Left lung (tissue), 10 donors: Measurements from ENCODE around the gene ZNF772. TPM values are rescaled to one million over a fixed set of nuclear protein-coding genes. Genes with fewer than 3 reads are reported as not detected.
"Not testable (repeated sequence)": the region's sequence is repeated elsewhere in the genome, so short reads cannot be mapped to it uniquely, and the experiment has no call there.

Source experiments
- ATAC-seq: fragments of 200-7000 bp; cut with Tn5 transposase; one replicate; pipeline ENCODE4 v1.9.1; 2020; ENCODE audit warnings: moderate library complexity
- DNase-seq, 4 donors: peaks; one replicate each; pipeline ENCODE4 v3.0.0-alpha.2; 2013 to 2020
- H3K27ac ChIP-seq, 2 donors: fragments of 200-600 bp; sonication (generic) in 1 of 2; one replicate each; pipeline versions ENCODE4 v1.5.0 to v1.8.0; 2020 to 2021
- H3K27me3 ChIP-seq, 2 donors: fragments of 200-600 bp; sonication (generic) in 1 of 2; one replicate each; pipeline versions ENCODE4 v1.5.0 to v1.8.0; 2020 to 2021
- H3K36me3 ChIP-seq, 2 donors: fragments of 200-600 bp; sonication (generic) in 1 of 2; one replicate each; pipeline versions ENCODE4 v1.5.0 to v1.8.0; 2020 to 2021
- H3K4me1 ChIP-seq, 2 donors: fragments of 200-600 bp; one replicate each; pipeline ENCODE4 v1.8.0; 2021
- H3K4me3 ChIP-seq, 2 donors: fragments of 200-600 bp; sonication (generic) in 1 of 2; one replicate each; pipeline versions ENCODE4 v1.5.0 to v1.8.0; 2020 to 2021; ENCODE audit warnings: mild to moderate bottlenecking in 1 of 2
- H3K9me3 ChIP-seq, 2 donors: fragments of 200-600 bp; sonication (generic) in 1 of 2; one replicate each; pipeline versions ENCODE4 v1.5.0 to v1.8.0; 2020 to 2021
- CTCF ChIP-seq, 2 donors: fragments of 200-600 bp; sonication (generic) in 1 of 2; IDR thresholded peaks; one replicate each; pipeline versions ENCODE4 v1.5.0 to v1.8.0; 2021; ENCODE audit warnings: antibody characterized with exemption in 2 of 2
- intact Hi-C, 2 donors: fragments of 100-400 bp; cut with DNase I; formaldehyde crosslinking; loops; one replicate each; pipeline versions ENCODE4 v1.11.2 to v1.14.2; 2022
- polyA plus RNA-seq, 6 donors: library from polyadenylated mRNA; unstranded; fragments of 120-200 nt; gene quantifications; one replicate each; pipeline ENCODE4 v1.2.1, GENCODE V29; 2013; ENCODE audit not compliant: insufficient read length in 6 of 6
- total RNA-seq, 2 donors: library from RNA; stranded (reverse); fragmentation: NEBNext Ultra II Directional; extraction: Animal tissue kit (Norgen Biotek cat#: 25700); gene quantifications; one replicate each; pipeline ENCODE4 v1.2.1, GENCODE V29; 2021
- donor health status: DM: no; HTN: yes; CAD: no.
- donor health status: DM: no; HTN: no; CAD: no.

Gene ZNF772
- total and polyA plus RNA-seq, 8 donors = 9.2 to 19.8 (median 17.0) TPM

GRCh38 chr19:57511484-57511883 lies 34.1 kb upstream of the ZNF772 start:
- TF ChIP-seq CTCF (IDR thresholded peaks at IDR 0.05) = no peak
- ATAC-seq (no peak), DNase-seq (no peak)
- H3K36me3 ChIP-seq = peaks cover 0 to 66% of the 10 kb centered on the region in 2 donors
- intact Hi-C loops = no loop called here
- no peak overlapping the region for H3K27ac ChIP-seq
- peaks cover 0 to 100% of the 10 kb centered on the region in 2 donors for H3K9me3 ChIP-seq
- H3K4me1 ChIP-seq = no peaks in the 10 kb centered on the region
- H3K4me3 ChIP-seq = no peak overlapping the region
- no peaks in the 10 kb centered on the region for H3K27me3 ChIP-seq

DNA sequence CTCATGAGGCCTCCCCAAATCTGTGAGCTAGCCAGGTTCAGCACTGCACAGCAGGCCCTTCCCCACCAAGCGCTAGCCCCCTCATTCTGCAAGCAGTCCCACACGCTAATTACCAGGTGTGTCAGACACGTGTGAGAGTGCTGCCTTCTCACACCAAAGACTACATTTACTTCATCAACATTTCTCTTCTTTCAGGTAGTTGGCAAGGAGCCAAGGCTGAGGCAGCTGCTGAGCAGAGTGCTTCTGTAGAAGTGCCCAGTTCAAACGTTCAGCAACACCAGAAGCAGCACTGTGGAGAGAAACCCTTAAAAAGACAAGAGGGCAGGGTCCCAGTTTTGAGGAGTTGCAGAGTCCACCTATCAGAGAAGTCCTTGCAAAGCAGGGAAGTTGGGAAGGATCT lies 28.8 kb upstream of the ZNF772 start:
- no peak for TF ChIP-seq CTCF (IDR thresholded peaks at IDR 0.05)
- DNase-seq = no peak
- no peak overlapping the region for H3K27ac ChIP-seq
- peaks cover 0 to 66% of the 10 kb centered on the region in 2 donors for H3K36me3 ChIP-seq
- H3K9me3 ChIP-seq = peaks cover 0 to 91% of the 10 kb centered on the region in 2 donors
- H3K4me3 ChIP-seq = no peak overlapping the region
- no peaks in the 10 kb centered on the region for H3K27me3 ChIP-seq
- ATAC-seq = no peak
- intact Hi-C loops = no loop called here
- peaks cover 0 to under 1% of the 10 kb centered on the region in 2 donors for H3K4me1 ChIP-seq

GRCh38 chr19:57500400-57500799 lies 23.0 kb upstream of the ZNF772 start:
- intact Hi-C loops, H3K27ac ChIP-seq, H3K27me3 ChIP-seq, H3K4me1 ChIP-seq: not testable (repeated sequence)
- Histone ChIP-seq H3K4me3 (peak overlapping the region; percentile 7 to 67), H3K9me3 (peaks cover 0 to 47% of the 10 kb centered on the region in 2 donors), H3K36me3 (peaks cover 0 to 20% of the 10 kb centered on the region in 2 donors)
- DNase-seq = peak in 2 of 4 donors; percentile 23 to 35
- peak; percentile 37 for ATAC-seq

DNA sequence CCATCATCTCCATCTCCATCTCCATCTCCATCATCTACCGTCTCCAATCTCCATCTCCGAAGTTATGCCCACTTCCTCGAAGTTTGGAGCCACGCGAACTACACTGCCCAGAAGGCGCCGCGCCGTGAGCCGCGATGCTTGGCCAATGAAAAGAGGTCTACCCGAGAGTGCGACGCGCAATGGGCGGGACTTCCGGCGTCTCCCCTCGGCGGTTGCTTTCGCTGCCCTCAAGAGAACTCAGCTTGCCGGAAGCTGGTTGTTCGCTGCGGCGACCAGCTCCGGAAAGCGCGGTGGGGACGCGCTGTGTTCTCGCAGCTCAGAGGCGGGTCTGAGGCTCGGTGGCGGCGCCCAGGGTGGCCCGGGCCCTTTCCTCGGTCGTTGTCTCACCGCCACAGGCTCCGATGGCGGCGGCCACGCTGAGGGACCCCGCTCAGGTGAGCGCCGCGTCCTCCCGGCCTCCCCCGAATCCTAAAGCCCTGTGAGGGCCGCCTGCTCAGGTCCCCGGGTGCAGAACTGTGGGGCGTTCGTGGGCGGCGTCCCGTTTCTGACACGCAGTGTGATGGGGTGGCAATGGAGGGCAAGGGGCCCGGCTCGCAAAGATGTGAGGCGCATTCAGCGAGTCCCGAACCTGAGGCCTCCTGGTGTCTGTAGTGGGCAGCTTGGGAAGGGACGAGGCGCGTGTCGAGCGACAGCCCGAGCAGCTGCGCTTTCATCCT lies 22.5 kb upstream of the ZNF772 start, which contains the start of gene ZNF773:
Gene ZNF773 (plus strand): TSS at position 259 of the 716 bp plus-strand sequence. CDS start 143 bp downstream, at position 402.
- H3K4me1 ChIP-seq, intact Hi-C loops, H3K27me3 ChIP-seq: not testable (repeated sequence)
- Histone ChIP-seq H3K4me3 (peak within 1 kb of the TSS; percentile 67 to 76), H3K9me3 (peaks cover 0 to 50% of the 10 kb centered on the region in 2 donors), H3K36me3 (peaks cover 0 to 18% of the 10 kb centered on the region in 2 donors), H3K27ac (peak within 1 kb of the TSS; percentile 79 to 86)
- ATAC-seq (peak; percentile 100), DNase-seq (peak; percentile 93 to 97 (median 94))

DNA sequence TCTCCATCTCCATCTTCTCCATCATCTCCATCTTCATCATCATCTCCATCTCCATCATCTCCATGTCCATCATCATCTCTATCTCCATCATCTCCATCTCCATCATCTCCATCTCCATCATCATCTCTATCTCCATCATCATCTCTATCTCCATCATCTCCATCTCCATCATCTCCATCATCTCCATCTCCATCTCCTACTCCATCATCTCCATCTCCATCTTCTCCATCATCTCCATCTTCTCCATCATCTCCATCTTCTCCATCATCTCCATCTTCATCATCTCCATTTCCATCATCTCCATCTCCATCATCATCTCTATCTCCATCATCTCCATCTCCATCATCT lies 21.9 kb upstream of the ZNF772 start:
- Histone ChIP-seq H3K9me3 (peaks cover 0 to 51% of the 10 kb centered on the region in 2 donors), H3K36me3 (peaks cover 0 to 18% of the 10 kb centered on the region in 2 donors), H3K4me3 (peak overlapping the region in 1 of 2 donors; percentile 67)
- H3K27ac ChIP-seq, intact Hi-C loops, ATAC-seq, H3K27me3 ChIP-seq, H3K4me1 ChIP-seq, DNase-seq: not testable (repeated sequence)

DNA sequence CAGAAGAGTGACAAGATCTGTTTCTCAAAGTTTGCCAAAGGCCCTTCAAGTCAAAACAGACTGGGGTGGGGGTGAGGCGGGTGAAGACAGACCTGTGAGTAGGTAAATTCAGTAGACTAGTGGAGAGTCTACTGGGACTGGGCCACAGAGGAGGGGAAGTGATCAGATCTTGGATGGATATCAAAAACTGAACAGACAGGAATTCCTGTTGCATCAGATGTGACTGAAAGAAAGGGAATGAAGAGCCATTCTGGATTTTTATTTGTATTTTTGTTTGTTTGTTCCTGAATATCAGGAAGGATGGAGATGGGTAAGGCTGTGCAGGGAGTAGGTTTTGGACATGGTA lies 10.9 kb upstream of the ZNF772 start:
- H3K4me3 ChIP-seq = peak overlapping the region in 1 of 2 donors; percentile 86
- H3K27me3 ChIP-seq, H3K27ac ChIP-seq, DNase-seq, H3K4me1 ChIP-seq, intact Hi-C loops: not testable (repeated sequence)
- peak; percentile 25 for ATAC-seq
- peaks cover 0 to 27% of the 10 kb centered on the region in 2 donors for H3K9me3 ChIP-seq
- H3K36me3 ChIP-seq = peaks cover 0 to 33% of the 10 kb centered on the region in 2 donors

DNA sequence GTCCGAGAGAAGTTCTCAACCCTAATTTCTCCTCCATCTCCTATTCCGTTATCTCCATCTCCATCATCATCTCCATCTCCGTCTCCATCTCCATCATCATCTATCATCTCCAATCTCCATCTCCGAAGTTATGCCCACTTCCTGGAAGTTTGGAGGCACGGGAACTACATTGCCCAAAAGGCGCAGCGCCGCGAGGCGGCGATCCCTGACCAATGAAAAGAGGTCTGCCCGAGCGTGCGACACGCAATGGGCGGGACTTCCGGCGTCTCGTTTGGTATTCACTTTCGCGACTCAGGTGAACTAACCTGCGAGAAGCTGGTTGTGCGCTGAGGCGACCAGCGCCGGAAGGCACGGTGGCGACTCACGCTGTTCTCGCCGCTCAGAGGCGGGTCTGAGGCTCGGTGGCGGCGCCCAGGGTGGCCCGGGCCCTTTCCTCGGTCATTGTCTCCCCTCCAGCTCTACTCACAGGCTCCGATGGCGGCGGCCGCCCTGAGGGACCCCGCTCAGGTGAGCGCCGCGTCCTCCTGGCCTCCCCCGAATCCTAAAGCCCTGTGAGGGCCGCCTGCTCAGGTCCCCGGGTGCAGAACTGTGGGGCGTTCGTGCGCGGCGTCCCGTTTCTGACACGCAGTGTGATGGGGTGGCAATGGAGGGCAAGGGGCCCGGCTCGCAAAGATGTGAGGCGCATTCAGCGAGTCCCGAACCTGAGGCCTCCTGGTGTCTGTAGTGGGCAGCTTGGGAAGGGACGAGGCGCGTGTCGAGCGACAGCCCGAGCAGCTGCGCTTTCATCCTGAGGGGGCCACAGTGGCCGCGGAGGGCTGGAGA lies 10.3 kb upstream of the ZNF772 start, which contains the start of gene ZNF419:
Gene ZNF419 (plus strand): TSS at position 274 of the 822 bp plus-strand sequence. CDS start 201 bp downstream, at position 475.
- DNase-seq (peak; percentile 88 to 96 (median 94)), ATAC-seq (peak; percentile 100)
- H3K27me3 ChIP-seq, H3K4me1 ChIP-seq, intact Hi-C loops: not testable (repeated sequence)
- Histone ChIP-seq H3K36me3 (peaks cover 0 to 27% of the 10 kb centered on the region in 2 donors), H3K9me3 (peaks cover 0 to 22% of the 10 kb centered on the region in 2 donors), H3K4me3 (peak within 1 kb of the TSS; percentile 86 to 89), H3K27ac (peak within 1 kb of the TSS; percentile 50 to 82)
